ENCODE data around the gene ALDH1L1.

Gene ALDH1L1

GRCh38 chr3:126057501-126057819, 122.9 kb downstream of the ALDH1L1 start:
- no peak for TF ChIP-seq GATA3 (IDR thresholded peaks at IDR 0.05; ENCODE audit: low read depth, low read length)
- TF ChIP-seq GATA2 (IDR thresholded peaks at IDR 0.05; ENCODE audit: low read depth, low read length): no peak

- no peak for TF ChIP-seq GATA3 (IDR thresholded peaks at IDR 0.05; ENCODE audit: low read depth, low read length)
- TF ChIP-seq GATA2 (IDR thresholded peaks at IDR 0.05; ENCODE audit: low read depth, low read length): no peak
Measured at GRCh38 chr3:126056681-126057500, 123.5 kb downstream of the ALDH1L1 start.

DNA sequence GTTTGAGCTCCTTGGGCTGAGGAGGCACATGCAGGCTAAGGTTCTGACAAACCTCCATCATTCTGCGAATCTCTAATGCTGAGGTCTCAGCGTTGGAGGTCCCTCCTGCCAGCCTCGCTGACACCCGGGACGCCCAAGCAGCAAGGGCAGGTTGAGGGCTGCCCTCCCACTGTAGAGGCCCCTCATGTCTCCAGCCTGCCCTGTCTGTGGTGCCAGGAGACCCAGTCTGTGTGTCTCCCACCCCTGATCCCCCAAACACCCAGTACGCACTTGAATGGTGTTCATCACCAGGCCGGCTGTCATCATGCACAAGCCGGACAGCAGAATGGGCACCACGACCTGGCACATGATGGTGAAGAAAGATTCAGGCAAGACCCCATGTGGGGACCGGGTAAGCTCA, 124.3 kb downstream of the ALDH1L1 start:
- no peak for TF ChIP-seq GATA2 (IDR thresholded peaks at IDR 0.05; ENCODE audit: low read depth, low read length)
- no peak for TF ChIP-seq GATA3 (IDR thresholded peaks at IDR 0.05; ENCODE audit: low read depth, low read length)

DNA sequence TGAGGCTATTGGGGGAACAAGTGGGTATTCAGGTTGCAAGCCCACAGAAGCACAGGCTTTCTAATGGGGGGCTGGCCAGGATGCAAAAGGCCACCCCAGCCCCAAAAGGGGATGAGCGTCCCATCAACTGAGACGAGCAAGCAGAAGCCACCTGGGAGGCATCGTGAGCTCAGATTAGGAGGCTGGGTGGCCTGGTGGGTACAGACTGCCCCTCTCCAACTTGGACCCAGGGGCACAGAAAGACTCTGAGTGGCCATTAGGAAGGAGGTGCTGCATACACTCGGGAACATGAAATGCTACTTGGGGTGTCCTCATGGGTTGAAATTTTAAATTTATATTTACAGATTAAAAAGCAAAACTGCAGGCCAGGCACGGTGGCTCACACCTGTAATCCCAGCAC, 125.5 kb downstream of the ALDH1L1 start:
- TF ChIP-seq GATA2 (IDR thresholded peaks at IDR 0.05; ENCODE audit: low read depth, low read length) (no peak), GATA3 (IDR thresholded peaks at IDR 0.05; ENCODE audit: low read depth, low read length) (no peak)

DNA sequence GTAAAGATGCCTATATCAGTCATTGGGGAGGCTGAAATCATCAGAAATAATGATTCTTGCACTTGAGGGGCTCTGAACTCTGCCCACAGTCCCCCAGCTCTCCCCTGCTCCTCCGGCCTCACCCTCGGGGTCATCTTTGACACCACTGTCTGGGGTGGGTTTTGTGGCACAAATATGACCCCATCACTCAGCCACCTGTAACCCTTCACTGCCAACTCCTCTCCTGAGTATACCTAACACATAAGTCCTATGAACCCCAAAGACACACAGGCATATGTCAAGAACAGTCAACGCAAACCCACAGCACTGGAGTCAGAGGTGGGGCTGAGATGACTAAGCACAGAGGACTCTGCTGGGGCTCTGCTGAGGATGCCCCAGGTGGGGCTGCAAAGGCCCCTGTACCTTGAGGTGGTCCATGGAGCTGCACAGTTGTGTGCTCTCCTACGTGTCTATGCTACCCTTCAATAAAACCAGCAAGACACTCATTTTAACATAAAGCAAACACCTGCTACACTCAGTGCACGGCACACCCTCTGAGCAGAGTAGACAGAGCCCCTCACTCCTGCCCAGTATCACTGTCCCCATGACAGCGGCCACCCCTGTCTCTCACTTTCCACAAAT, 126.3 kb downstream of the ALDH1L1 start:
- TF ChIP-seq GATA2 (IDR thresholded peaks at IDR 0.05; ENCODE audit: low read depth, low read length): no peak
- TF ChIP-seq GATA3 (IDR thresholded peaks at IDR 0.05; ENCODE audit: low read depth, low read length): no peak
